Measurements from ENCODE around the gene SIL1.

- TF ChIP-seq POLR2A (IDR thresholded peaks at IDR 0.05) (no peak), CTCF (IDR thresholded peaks at IDR 0.05) (no peak), EP300 (IDR thresholded peaks at IDR 0.05) (no peak), POLR2AphosphoS5 (IDR thresholded peaks at IDR 0.05) (no peak)
Measured at GRCh38 chr5:139188558-139189270, 9.5 kb downstream of the SIL1 start.
